ENCODE data around the gene TEX51.

GRCh38 chr2:126889496-126890135, 9.1 kb upstream of the TEX51 start:
- TF ChIP-seq, protein P1, sequence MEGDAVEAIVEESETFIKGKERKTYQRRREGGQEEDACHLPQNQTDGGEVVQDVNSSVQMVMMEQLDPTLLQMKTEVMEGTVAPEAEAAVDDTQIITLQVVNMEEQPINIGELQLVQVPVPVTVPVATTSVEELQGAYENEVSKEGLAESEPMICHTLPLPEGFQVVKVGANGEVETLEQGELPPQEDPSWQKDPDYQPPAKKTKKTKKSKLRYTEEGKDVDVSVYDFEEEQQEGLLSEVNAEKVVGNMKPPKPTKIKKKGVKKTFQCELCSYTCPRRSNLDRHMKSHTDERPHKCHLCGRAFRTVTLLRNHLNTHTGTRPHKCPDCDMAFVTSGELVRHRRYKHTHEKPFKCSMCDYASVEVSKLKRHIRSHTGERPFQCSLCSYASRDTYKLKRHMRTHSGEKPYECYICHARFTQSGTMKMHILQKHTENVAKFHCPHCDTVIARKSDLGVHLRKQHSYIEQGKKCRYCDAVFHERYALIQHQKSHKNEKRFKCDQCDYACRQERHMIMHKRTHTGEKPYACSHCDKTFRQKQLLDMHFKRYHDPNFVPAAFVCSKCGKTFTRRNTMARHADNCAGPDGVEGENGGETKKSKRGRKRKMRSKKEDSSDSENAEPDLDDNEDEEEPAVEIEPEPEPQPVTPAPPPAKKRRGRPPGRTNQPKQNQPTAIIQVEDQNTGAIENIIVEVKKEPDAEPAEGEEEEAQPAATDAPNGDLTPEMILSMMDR (IDR thresholded peaks at IDR 0.05; ENCODE audit: insufficient read depth, low read length), result no peak
- TF ChIP-seq, protein P2, sequence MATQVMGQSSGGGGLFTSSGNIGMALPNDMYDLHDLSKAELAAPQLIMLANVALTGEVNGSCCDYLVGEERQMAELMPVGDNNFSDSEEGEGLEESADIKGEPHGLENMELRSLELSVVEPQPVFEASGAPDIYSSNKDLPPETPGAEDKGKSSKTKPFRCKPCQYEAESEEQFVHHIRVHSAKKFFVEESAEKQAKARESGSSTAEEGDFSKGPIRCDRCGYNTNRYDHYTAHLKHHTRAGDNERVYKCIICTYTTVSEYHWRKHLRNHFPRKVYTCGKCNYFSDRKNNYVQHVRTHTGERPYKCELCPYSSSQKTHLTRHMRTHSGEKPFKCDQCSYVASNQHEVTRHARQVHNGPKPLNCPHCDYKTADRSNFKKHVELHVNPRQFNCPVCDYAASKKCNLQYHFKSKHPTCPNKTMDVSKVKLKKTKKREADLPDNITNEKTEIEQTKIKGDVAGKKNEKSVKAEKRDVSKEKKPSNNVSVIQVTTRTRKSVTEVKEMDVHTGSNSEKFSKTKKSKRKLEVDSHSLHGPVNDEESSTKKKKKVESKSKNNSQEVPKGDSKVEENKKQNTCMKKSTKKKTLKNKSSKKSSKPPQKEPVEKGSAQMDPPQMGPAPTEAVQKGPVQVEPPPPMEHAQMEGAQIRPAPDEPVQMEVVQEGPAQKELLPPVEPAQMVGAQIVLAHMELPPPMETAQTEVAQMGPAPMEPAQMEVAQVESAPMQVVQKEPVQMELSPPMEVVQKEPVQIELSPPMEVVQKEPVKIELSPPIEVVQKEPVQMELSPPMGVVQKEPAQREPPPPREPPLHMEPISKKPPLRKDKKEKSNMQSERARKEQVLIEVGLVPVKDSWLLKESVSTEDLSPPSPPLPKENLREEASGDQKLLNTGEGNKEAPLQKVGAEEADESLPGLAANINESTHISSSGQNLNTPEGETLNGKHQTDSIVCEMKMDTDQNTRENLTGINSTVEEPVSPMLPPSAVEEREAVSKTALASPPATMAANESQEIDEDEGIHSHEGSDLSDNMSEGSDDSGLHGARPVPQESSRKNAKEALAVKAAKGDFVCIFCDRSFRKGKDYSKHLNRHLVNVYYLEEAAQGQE (IDR thresholded peaks at IDR 0.05; ENCODE audit: insufficient replicate concordance, low read depth), result no peak

Data from HL-60 (cell line).